Mucosa of descending colon (tissue), 3 donors: ENCODE measurements around the gene SH3TC1. TPM values are rescaled to one million over a fixed set of nuclear protein-coding genes. Genes with fewer than 3 reads are reported as not detected.

ENCODE experiments used
- ATAC-seq: fragments of 200-7000 bp; cut with Tn5 transposase; one replicate; pipeline ENCODE4 v1.9.1; 2020; ENCODE audit warnings: mild to moderate bottlenecking, moderate library complexity
- DNase-seq, 3 donors: peaks; one replicate each; pipeline ENCODE4 v3.0.0-alpha.2; 2020
- H3K36me3 ChIP-seq: fragments of 200-600 bp; one replicate; pipeline ENCODE4 v1.8.0; 2021; ENCODE audit warnings: low read depth, mild to moderate bottlenecking
- H3K4me1 ChIP-seq: fragments of 200-600 bp; one replicate; pipeline ENCODE4 v1.8.0; 2021; ENCODE audit warnings: low read depth, mild to moderate bottlenecking
- H3K4me3 ChIP-seq: fragments of 200-600 bp; one replicate; pipeline ENCODE4 v1.8.0; 2021; ENCODE audit warnings: mild to moderate bottlenecking
- H3K9me3 ChIP-seq: fragments of 200-600 bp; one replicate; pipeline ENCODE4 v1.8.0; 2021; ENCODE audit warnings: mild to moderate bottlenecking
- intact Hi-C, 2 donors: fragments of 100-400 bp; cut with DNase I in 1 of 2; cut with micrococcal nuclease in 1 of 2; formaldehyde crosslinking; loops; one replicate each; pipeline versions ENCODE4 v1.11.0 to v1.11.1; 2022; cut with DNase I, micrococcal nuclease
- total RNA-seq, 3 donors: library from RNA; stranded (reverse); fragmentation: NEBNext Ultra II Directional in 2 of 3; extraction: Animal tissue kit (Norgen Biotek cat#: 25700) in 2 of 3; gene quantifications; one replicate each; pipeline versions ENCODE4 v1.2.1 to v1.2.4, GENCODE V29; 2021 to 2023
- TF ChIP-seq, protein P1 (sequence below): fragments of 200-600 bp; IDR thresholded peaks from one replicate; pipeline ENCODE4 v1.8.0; 2022; ENCODE audit warnings: antibody characterized with exemption, mild to moderate bottlenecking
- donor health status: DM: no; HTN: no; CAD: no; lungs with moderate emphysema.
- donor health status: DM: no; HTN: no; CAD: no.
- donor health status: DM: no; HTN: yes; CAD: no.

SH3TC1 gene
- total RNA-seq, 3 donors from 2014 or later, result 10.3 to 13.6 (median 11.7) TPM

DNA sequence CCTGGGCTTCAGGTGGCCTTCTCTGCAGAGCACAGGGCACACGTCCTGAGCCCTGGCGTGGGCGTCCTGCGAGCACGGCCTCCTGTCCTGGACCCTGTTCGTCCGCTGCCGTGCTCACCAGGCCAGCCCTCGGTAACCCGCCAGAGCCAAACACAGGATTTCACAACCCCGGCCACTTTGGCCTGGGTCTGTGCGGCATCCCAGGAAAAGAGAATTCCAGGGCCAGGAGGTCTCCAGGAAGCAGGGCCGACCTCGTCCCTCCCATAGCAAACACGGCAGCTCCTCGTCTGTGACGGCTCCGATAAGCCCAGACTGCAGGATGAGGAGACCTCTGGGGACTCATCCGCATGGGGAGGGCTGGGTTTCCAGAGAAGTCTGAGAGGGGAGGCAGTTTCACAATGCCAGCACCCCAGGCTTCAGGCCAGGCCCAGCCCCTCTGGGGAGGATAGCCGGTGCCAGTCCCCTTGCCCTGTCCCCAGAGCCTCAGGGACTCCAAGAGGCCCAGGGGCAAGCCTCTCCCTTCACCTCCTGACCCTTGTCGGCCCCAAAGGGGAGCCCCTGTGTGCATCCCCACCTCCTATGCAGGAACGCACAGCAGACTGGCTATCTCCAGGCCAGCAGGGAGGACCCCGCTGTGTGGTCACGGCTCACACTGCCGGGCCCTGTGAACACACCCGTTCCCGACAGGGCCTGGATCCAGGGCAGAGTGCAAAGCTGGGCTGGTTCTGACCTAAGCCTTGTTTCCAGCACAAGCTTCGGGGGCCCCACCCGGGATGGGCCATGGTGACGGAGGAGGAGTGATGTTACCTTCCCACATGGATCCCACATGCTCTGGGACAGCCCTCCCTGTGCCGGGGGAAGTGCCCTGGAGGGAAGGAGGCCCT lies 48.2 kb downstream of the SH3TC1 start:
- no peaks in the 10 kb centered on the region for H3K36me3 ChIP-seq
- intact Hi-C loops, result no loop called here
- peak in 1 of 3 donors; percentile 63 for DNase-seq
- H3K4me1 ChIP-seq, result no peaks in the 10 kb centered on the region
- H3K4me3 ChIP-seq, result no peak overlapping the region
- no peaks in the 10 kb centered on the region for H3K9me3 ChIP-seq
- peak; percentile 32 for ATAC-seq
- TF ChIP-seq, protein P1, sequence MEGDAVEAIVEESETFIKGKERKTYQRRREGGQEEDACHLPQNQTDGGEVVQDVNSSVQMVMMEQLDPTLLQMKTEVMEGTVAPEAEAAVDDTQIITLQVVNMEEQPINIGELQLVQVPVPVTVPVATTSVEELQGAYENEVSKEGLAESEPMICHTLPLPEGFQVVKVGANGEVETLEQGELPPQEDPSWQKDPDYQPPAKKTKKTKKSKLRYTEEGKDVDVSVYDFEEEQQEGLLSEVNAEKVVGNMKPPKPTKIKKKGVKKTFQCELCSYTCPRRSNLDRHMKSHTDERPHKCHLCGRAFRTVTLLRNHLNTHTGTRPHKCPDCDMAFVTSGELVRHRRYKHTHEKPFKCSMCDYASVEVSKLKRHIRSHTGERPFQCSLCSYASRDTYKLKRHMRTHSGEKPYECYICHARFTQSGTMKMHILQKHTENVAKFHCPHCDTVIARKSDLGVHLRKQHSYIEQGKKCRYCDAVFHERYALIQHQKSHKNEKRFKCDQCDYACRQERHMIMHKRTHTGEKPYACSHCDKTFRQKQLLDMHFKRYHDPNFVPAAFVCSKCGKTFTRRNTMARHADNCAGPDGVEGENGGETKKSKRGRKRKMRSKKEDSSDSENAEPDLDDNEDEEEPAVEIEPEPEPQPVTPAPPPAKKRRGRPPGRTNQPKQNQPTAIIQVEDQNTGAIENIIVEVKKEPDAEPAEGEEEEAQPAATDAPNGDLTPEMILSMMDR, result no peak

DNA sequence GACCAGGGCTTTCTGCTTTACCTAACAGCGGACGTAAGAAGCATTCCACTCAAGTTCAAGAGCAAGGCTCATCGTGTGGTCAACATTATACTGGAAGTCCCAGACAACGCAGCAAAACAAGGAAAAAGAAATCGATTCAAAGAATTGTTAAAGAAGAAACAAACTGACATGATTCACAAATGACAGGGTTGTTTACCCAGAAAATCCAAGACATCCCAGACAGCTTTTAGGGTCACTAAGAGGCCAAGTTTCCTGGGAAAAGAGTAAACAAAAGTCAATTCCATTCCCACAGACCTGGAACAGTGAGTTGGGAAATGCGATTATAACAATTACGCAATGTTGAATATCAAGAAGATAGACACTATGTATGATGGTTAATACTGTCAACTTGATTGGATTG lies 49.0 kb downstream of the SH3TC1 start:
- TF ChIP-seq, protein P1, result no peak
- no peak for ATAC-seq
- H3K9me3 ChIP-seq, result no peaks in the 10 kb centered on the region
- no peaks in the 10 kb centered on the region for H3K4me1 ChIP-seq
- intact Hi-C loops, result no loop called here
- H3K4me3 ChIP-seq, result no peak overlapping the region
- DNase-seq, result no peak
- no peaks in the 10 kb centered on the region for H3K36me3 ChIP-seq

DNA sequence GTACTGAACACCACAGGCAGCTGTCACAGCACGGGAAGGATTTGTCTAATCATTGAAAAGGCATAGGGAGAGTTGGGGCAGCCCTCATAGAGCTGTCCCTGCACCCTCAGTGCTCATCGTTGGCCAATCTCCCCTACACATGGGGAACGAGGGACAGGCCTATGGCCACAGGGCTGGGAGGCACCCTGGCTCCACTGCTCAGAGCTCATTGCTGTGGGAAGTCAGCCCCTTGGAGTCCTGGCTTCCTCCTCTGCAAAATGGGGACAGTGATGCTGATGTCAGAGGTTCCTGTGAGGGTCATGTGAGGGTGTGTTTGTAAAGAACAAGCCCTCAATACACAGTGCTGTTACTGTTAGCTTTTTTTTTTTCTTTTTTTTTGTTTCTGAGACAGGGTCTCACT lies 51.1 kb downstream of the SH3TC1 start:
- intact Hi-C loops, result no loop called here
- TF ChIP-seq, protein P1, result no peak
- no peak overlapping the region for H3K4me3 ChIP-seq
- H3K36me3 ChIP-seq, result no peaks in the 10 kb centered on the region
- H3K4me1 ChIP-seq, result no peaks in the 10 kb centered on the region
- no peaks in the 10 kb centered on the region for H3K9me3 ChIP-seq
- no peak for DNase-seq
- no peak for ATAC-seq

DNA sequence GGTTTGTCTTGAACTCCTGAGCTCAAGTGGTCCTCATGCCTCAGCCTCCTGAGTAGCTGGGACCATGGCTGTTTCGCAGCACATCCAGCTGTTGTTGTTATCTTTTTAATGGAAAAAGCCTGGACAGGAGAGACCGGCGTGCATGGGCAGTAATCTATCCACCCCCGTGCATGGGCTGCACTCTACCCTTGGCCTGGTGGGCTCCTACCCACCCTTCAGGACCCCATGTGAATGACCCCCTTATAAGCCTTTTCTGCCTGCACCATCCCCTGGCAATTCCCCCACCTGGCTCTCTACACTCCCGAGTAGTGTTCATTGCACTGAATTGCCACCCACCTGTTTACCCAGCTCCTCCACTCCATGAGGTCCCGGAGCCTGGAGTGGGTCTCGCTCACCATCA lies 51.5 kb downstream of the SH3TC1 start:
- Histone ChIP-seq H3K4me1 (no peaks in the 10 kb centered on the region), H3K36me3 (no peaks in the 10 kb centered on the region), H3K4me3 (no peak overlapping the region), H3K9me3 (no peaks in the 10 kb centered on the region)
- ATAC-seq (no peak), DNase-seq (no peak)
- TF ChIP-seq, protein P1, result no peak
- intact Hi-C loops, result no loop called here

DNA sequence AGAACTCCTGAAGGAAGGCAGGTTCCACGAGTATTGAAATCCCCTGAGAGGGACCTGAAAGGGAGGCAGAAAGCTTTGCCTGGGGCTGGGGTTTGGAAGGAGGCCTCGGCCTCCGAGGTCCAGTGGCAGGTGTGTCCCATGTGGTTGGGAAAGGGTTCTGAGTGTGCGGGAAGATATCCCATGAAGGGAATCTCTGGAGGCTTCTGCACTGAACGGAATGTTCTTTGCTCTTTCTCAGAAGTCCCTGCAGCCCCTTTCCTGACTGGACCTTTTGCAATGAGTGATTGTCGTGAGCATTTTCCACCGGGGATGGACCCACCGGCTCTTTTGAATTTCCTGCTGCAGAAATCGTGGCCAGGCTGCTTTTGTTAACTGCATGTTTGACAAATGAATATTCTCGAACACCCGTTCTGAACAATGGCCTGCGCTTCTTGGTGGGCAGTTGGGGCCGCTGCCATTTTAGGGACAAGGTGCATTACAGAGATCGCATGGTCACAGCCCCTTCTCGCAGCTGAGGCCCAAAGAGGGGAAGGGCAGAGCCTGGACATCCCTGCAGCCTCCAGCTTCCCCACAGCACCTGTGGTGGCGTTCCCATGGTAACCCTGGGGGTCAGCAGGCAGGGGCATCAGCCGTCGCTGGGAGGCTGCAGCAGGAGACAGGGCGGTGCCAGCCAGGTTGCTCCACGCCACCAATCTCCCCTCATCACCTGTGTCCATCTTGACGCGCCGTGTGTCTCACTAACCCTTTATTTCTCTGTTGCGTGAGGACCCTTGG lies 52.2 kb downstream of the SH3TC1 start:
- H3K4me3 ChIP-seq, result no peak overlapping the region
- ATAC-seq (no peak), DNase-seq (no peak)
- intact Hi-C loops, result no loop called here
- H3K9me3 ChIP-seq, result no peaks in the 10 kb centered on the region
- TF ChIP-seq, protein P1, result no peak
- no peaks in the 10 kb centered on the region for H3K4me1 ChIP-seq
- no peaks in the 10 kb centered on the region for H3K36me3 ChIP-seq
